NCI-H82 treated with DMSO at 0.1 percent for 48 hours (cell line): ENCODE data around the gene GNA12.

ENCODE experiments used
- DNase-seq: peaks from one replicate; lab custom pipeline; 2025; ENCODE audit not compliant: unreplicated experiment; lab: John Stamatoyannopoulos, UW

GNA12 gene

GRCh38 chr7:2785071-2785500 is 59.0 kb downstream of the GNA12 start:
- DNase-seq, result no peak

DNA sequence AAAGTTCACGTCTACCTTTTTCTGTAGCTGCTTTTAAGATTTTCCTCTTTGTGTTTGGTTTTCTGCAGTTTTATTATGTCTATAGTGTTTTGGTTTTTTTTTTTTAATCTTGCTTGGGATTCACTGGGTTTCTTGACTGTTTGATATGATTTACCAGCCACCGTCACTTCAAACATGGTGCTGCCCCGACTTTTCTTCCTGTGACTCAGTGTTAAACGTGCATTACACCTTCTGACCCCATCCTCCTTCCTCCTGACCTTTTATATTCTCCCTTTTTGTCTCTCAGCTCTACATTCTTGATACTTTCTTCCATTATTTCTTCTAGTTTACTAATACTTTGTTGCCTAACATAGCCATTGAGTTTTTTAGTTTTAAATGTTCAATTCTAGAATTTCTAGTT is 61.5 kb downstream of the GNA12 start:
- no peak for DNase-seq

DNA sequence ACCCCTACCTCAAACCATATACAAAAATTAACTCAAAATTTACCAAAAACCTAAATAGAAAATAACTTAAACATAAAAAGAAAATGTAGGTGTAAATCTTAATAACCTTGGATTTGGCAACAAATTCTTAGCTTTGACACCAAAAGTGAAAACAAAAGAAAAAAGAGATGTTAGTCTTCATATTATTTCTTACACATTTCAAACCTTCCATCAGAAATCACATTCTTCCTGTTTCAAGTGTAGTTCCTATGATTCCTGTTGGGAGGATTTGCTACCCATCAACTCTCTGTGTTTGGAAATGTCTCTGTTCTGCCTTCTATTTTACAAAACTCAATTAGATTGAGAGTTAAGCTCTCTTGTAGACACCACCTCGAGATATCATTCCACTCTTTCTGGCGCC is 62.0 kb downstream of the GNA12 start:
- no peak for DNase-seq

DNA sequence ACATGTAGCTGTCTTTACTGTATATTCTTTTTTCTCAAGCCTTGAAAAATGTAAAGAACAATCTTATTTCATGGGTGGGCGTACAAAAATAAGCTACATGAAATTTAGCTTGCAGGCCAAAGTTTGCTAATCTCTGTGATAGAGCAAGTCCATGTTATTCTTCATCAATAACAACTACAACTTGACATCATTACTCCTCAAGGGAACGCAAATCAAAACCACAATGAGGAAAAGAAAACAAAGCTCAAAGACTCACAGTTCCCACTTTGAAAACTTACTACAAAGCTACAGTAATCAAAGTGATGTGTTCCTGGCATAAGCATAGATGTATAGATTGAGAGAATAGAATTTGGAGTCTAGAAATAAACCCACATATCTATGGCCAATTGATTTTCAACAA is 62.5 kb downstream of the GNA12 start:
- no peak for DNase-seq

- DNase-seq, result no peak
These were observed 65.1 kb downstream of the GNA12 start for GRCh38 chr7:2779051-2779450.

- DNase-seq, result no peak
These were observed 66.1 kb downstream of the GNA12 start for GRCh38 chr7:2777898-2778535.

- DNase-seq, result no peak
These were observed 67.7 kb downstream of the GNA12 start for GRCh38 chr7:2776401-2776800.

- no peak for DNase-seq
These were observed 68.3 kb downstream of the GNA12 start for GRCh38 chr7:2775785-2776184.

DNA sequence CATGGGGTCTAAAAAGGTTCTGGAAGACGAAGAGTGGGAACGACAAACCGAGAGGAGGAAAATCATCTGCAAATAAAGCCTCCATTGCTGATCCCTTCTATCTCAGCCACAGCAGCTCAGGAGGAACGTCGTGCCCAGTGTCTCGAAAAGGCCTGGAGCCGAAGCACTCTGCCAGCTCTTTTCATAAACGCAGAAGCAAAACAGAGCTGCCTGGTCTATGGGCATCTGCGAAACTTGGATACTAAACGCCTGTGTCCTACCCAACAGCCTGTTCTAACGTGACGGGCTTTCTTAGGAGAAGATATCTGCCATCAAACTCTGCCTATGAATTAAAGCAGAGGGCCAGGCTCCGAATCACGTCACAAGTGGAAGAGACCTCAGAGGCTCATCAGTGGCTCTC is 68.7 kb downstream of the GNA12 start:
- DNase-seq, result no peak

GRCh38 chr7:2774935-2775334 is 69.2 kb downstream of the GNA12 start:
- no peak for DNase-seq

GRCh38 chr7:2774280-2774679 is 69.8 kb downstream of the GNA12 start:
- DNase-seq, result no peak

- no peak for DNase-seq
These were observed 70.5 kb downstream of the GNA12 start for GRCh38 chr7:2773608-2774007.

GRCh38 chr7:2771274-2771731 is 72.8 kb downstream of the GNA12 start:
- no peak for DNase-seq

DNA sequence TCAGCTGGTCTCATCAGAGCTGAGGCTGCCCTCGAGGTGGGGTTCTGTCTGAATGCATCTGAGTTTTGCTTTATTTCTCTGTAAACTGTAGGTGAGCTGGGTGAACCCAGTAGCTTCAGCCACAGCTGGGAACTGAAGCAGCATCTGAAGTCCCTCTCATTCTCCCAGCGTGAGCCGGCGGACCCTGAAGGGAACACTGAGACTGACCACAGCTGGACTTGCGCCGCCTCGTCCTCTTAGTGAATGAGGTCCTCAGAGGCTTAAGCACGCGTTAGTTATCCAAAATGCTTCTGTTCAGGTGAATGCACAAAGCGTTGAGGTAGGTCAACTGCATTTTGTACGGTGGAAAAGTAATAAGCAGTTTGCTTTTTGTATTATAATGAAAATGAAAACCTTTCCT is 79.5 kb downstream of the GNA12 start:
- no peak for DNase-seq

- no peak for DNase-seq
These were observed 80.5 kb downstream of the GNA12 start for GRCh38 chr7:2763597-2763996.

GRCh38 chr7:2761801-2762497 is 82.2 kb downstream of the GNA12 start:
- no peak for DNase-seq

DNA sequence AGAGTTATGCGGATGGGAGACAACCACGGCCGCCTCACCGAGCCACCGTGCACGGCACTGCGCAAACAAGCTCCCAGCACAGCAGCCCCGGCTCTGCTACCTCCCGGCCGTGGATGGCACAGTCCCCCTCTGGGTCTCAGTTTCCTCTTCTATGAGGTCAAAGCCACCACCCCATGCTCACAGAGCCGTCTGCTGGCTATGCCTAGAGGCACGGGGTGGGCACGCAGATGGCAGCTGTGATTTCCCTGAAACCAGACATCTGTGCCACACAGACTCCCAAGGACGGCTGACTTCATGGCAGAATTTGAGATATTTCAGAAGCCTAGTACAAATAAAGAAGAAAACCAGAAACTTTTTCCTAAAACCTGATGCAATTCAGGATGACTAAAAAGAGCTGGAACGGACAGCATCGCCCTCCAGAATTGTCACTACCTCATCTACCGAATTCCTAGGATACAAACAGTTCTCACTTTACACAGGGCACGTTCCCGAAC is 82.9 kb downstream of the GNA12 start:
- no peak for DNase-seq

GRCh38 chr7:2760098-2760889 is 83.8 kb downstream of the GNA12 start:
- DNase-seq, result peak; percentile 70

DNA sequence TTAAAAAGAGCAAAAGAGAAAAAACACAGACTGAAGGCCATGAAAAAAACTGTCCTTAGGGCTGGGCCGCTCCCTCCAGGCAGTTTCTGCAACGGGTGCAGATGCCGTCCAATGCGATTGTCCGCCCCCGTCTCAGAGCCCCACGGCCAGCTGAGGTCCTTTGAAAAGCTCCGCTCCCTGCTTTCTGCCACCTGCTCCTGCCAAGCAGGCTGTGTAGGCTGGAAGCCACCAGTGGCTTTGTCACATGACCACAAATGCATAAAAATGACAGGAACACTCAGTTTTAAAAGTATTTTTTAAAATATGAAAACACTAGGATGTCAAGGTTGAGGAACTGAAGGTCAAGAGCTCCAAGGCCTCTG is 84.4 kb downstream of the GNA12 start:
- no peak for DNase-seq

DNA sequence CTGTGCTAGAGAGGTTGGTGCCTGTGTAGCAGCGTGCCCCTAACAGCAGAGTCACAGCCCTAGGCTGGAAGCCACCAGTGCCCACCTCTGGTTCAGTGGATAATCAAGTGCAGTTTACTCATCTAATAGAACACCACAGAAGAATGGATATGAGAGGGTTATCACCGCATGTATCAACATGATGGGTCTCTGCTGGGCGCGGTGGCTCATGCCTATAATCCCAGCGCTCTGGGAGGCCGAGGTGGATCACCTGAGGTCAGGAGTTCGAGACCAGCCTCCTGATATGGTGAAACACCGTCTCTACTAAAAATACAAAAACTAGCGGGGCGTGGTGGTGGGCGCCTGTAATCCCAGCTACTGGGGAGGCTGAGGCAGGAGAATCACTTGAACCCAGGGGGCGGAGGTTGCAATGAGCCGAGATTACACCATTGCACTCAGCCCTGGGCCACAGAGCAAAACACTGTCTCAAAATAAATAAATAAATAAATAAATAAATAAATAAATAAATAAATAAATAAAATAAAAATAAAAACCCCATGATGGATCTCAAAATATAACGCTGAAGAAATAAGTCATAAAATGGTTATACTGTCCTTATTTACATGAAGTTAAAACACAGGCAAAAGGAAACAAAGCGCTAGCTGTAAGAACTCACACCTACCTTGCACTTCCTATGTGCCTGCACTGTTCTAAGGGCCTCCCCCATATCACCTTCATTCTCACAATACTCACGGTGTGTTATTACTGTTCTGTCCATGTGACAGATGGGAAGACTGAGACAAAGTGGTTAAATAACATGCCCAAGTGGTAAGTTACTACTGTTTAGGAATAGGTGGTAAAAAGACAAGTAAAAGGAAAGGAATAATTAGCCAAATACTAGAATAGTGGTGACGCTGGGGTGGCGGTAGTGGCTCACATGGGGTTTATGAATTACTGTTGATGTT is 85.2 kb downstream of the GNA12 start:
- DNase-seq, result no peak
